Right ventricle myocardium inferior (tissue), 1 donor: ENCODE measurements around the gene ABCB10. TPM values are rescaled to one million over a fixed set of nuclear protein-coding genes. Genes with fewer than 3 reads are reported as not detected.
"Not testable (repeated sequence)": the region's sequence is repeated elsewhere in the genome, so short reads cannot be mapped to it uniquely, and the experiment has no call there.

Experiments used
- ATAC-seq: fragments of 200-7000 bp; cut with Tn5 transposase; one replicate; pipeline ENCODE4 v1.9.1; 2020; ENCODE audit warnings: mild to moderate bottlenecking, moderate library complexity
- DNase-seq: peaks from one replicate; pipeline ENCODE4 v3.0.0; 2021; ENCODE audit errors: missing footprints
- intact Hi-C: fragments of 100-400 bp; cut with DNase I; formaldehyde crosslinking; loops from one replicate; pipeline ENCODE4 v1.11.0; 2022
- total RNA-seq: library from RNA; stranded (reverse); fragmentation: NEBNext Ultra II Directional; extraction: Animal tissue kit (Norgen Biotek cat#: 25700); gene quantifications from one replicate; pipeline ENCODE4 v1.2.1, GENCODE V29; 2021
- donor health status: DM: no; HTN: yes; CAD: no; lungs with severe emphysema.

ABCB10 gene
- total RNA-seq, 1 donor from 2014 or later: 12.7 TPM

DNA sequence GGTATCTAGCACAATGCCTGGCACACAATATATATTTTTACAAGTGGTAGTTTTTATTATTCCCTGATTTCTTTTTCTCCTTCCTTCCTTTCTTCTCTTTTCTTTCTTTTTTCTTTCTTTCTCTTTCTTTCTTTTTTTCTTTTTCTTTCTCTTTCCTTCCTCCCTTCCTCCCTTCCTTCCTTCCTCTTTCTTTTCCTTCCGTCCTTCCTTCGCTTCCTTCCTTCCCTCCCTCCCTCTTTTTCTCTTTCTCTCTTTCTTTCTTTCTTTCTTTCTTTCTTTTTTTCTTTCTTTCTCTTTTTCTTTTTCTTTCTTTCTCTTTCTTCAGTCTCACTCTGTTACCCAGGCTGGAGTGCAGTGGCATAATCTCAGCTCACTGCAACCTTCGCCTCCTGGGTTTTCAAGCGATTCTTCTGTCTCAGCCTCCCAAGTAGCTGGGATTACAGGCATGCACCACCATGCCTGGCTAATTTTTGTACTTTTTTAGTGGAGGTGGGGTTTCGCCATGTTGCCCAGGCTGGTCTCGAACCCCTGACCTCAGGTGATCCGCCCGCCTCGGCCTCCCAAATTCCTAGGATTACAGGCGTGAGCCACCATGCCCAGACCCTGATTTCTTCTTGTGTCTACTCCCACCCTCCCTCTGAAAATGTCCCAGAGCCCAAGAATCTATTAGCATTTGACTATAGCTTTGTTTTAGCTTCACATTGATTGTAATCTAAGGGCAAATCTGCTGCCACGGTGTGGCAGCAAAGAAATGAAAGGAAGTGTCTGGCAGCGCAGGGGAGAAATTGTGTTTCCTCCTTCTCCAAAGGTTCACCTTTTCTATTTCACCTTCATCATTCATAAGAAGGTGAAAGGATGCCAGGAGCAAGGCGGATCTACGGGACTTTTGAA is 19.9 kb upstream of the ABCB10 start:
- DNase-seq: no peak
- intact Hi-C loops: no loop called here
- no peak for ATAC-seq

DNA sequence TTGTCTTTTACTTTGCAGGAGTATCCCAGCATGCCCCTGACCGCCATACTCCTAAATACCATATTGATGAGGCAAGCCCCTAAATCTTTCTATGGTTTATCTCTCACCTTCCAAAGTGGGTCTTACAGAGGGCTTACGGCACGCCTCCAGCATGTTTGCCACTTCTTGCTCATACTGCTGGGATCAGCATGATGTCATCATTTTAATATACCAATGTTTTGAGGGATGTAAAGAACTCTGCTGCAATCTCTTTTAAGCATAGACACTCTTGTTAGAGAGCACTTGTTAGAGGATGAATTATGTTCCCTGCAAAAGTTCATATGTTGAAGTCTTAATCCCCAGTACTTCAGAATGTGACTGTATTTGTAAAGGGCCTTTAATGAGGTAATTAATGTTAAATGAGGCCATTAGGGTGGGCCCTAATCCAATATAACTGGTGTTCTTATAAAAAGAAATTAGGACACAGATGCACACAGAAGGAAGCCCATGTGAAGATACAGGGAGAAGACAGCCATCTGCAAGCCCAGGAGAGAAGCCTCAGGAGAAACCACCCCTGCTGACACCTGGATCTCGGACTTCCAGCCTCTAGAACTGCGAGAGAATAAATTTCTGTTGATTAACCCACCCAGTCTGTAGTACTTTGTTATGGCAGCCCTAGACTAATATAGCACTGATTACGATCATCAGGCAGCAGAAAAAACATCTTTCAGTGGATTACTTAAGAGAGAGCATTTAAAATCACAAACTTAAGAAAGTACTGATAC is 16.4 kb upstream of the ABCB10 start:
- ATAC-seq: no peak
- intact Hi-C loops: no loop called here
- no peak for DNase-seq

DNA sequence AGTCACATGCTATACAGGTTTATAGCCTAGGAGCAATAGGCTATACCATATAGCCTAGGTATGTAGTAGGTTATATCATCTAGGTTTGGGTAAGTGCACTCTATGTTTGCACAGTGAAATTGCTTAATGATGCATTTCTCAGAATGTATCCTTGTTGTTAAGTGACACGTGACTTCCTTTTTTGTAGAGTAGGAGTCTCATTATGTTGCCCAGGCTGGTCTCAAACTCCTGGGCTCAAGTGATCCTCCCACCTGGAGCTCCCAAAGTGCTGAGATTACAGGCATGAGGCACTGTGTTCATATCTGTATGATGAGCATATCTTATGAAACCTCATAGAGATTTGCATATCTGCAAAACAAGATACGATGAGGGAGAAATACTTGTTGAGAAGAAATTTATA is 13.8 kb upstream of the ABCB10 start:
- DNase-seq (no peak), ATAC-seq (no peak)
- intact Hi-C loops: no loop called here

DNA sequence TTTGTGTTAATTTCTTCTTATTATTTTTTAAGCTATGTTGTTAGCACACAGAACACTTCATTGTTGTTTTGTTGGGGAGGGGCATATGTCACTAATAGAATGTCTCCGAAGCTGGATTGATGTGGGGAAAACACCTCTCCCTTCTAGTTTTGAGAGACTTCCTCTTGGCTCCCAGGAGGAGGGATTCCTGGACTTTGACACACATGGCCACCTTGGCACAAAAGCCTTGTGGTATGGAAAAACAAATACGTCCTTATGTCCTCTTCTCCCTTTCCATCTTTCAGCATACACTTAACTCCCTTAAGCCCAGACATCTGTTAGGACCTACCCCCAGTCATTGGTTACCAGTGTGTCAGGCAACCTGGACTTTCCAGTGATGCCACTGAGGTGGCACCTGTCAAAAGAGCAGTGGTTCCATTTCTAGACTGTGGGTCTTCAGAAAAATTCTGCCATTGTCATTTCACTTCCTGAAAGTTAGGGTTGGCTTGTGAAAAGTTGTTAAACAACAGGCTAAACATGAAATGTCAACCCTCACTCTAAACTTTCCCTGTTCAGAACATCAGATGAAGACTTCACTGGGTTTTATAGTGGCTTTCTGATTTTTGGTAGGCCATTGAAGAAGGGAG is 12.5 kb upstream of the ABCB10 start:
- DNase-seq (no peak), ATAC-seq (no peak)
- intact Hi-C loops: no loop called here

DNA sequence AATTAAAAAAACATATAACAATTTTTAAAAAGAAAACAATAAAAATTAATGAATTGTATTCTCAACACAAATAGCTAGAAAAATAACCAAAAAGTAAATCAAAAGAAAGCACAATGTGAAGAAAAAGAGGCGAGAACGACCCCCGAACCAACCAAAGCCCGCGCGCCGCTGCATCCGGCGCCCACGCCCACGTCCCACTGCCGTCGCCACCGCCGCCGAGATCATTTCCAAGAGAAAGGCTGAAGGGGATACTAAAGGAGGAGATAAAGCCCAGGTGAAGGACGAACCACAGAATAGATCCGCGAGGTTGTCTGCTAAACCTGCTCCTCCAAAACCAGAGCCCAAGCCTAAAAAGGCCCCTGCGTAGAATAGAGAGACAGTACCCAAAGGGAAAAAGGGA is 11.8 kb upstream of the ABCB10 start:
- ATAC-seq (no peak), DNase-seq (no peak)
- intact Hi-C loops: no loop called here

DNA sequence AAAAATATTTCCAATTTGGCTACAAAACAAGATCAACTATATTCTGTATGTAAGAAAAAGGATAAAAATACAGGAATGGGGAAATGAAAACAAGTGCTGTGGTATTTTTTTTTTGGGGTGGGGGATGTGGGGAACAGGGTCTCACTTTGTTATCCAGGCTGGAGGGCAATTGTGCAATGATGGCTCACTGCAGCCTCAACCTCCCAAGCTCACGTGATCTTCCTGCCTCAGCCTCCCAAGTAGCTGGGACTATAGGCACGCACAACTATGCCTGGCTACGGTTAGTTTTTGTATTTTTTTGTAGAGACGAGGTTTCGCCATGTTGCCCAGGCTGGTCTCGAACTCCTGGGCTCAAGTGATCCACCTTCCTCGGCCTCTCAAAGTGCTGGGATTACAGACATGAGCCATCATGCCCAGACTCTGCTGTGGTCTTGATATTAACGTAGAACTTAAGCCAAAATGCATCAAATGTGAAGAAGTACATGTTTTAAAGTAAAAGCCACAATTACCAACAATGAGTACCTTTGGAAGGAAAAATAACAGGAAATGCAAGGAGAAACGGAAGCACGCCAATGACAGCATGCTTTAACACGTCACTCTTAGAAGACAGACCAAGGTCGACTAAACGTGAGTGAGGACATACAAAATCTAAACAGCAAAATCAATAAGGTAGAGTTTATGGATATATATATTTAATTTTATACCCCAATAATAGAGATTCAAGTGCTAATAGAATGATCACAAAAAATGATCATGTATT is 8.8 kb upstream of the ABCB10 start:
- DNase-seq: no peak
- no peak for ATAC-seq
- intact Hi-C loops: no loop called here

DNA sequence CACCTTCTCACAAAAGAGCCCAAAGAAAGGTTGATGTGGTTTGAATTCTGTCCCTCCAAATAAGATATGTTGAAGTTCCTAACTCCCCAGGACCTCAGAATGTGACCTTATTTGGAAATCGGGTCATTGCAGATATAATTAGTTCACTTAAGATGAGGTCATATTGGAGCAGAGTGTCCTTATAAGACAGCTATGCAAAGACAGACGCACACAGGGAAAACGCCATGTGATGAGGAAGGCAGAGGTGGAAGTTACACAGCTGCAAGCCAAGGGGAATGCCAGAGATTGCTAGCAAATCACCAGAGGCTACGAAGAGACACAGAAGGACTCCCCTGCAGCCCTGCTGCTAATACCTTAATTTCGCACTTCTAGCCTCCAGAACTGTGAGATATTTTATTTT is 5.2 kb upstream of the ABCB10 start:
- DNase-seq (no peak), ATAC-seq (no peak)
- intact Hi-C loops: no loop called here

DNA sequence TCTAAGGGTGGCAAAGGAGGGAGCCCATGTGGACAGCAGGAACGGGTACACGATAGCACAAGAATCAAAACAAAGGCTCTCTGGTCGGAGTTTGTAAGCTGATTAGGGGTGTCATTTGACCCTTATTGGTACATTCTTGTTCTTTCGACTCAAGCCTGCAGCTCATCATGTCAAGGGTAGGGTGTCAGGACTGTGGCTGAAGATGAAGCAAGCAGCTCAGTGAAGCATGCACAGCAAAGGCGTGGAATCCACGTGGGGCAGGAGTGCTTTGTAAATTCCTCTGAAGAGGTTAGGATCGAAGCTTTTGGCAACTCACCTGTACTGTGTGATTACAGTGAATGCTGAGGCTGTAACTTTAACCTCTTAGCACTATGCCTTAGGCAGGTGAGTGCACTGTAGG is 4.7 kb upstream of the ABCB10 start:
- DNase-seq (no peak), ATAC-seq (no peak)
- intact Hi-C loops: no loop called here

DNA sequence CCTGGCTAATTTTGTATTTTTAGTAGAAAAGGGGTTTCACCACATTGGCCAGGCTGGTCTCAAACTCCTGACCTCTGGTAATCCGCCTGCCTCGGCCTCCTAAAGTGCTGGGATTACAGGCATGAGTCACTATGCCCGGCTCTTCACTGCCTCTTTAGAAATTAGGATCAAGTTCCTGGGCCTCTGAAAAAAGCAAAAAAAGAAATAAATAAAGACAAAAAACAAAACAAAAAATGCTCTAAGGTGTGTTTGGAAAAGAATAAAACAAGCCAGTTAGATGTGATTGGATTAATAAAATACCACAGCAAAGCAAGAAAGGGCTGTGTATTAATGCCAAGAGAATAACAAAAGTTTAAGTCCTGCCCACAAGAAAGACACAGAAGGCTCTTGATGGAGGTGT is 4.2 kb upstream of the ABCB10 start:
- ATAC-seq: no peak
- intact Hi-C loops: no loop called here

DNA sequence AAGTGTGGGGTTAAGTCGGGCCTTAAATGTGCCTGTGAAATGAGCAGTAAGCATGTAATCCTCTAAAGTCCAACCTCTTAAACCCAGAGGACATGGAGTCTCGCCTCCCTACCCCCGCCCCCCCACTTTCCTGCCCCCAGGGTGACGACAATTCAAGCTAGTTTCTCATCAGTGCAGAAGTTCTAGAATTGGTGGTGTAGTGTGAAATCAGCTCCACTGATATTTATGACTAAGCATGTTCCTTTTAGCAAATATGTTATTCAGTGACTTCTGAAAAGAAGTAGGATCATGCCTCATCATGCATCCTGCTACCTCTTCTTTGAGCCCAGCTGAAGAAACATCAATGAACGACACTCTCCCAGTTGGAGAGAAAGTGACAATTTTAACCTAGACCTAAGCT is 2.6 kb upstream of the ABCB10 start:
- intact Hi-C loops: no loop called here
- DNase-seq: no peak
- ATAC-seq: no peak

More for the DNA sequence above, 4.2 kb upstream of the ABCB10 start:
- no peak for DNase-seq

DNA sequence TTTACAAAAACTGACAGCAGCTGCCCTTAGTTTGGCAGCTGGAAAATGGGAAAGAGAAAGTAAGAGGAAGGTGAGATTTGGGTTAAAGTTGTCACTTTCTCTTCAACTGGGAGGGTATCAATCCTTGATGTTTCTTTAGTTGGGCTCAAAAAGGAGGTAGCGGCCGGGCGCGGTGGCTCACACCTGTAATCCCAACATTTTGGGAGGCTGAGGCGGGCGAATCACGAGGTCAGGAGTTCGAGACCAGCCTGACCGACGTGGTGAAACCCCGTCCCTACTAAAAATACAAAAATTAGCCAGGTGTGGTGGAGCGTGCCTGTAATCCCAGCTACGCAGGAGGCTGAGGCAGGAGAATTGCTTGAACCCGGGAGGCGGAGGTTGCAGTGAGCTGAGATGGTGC is 1.6 kb upstream of the ABCB10 start:
- intact Hi-C loops, ATAC-seq: not testable (repeated sequence)

DNA sequence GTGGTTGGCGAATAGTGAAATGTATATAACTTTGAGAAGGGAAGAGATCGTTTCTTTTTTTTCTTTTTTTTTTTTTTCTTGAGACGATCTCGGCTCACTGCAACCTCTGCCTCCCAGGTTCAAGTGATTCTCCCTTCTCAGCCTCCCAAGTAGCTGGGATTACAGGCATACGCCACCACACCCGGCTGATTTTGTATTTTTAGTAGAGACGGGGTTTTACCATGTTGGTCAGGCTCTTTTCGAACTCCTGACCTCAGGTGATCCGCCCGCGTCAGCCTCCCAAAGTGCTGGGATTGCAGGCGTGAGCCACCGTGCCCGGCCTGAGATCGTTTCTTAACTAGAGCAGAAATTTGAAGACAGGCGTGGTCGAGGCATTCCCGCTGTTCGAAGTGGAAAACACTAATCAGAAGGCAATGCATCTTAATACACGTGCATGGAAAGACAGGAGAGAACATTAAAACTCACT is 862 bp upstream of the ABCB10 start:
- not testable (repeated sequence) for ATAC-seq
- peak; percentile 62 for DNase-seq
- intact Hi-C loops: loop anchor here (1.0 to 10.0 kb wide), 3 partner anchors 38 to 745 kb away; partner anchors contain the start of genes TAF5L and URB2

More for the DNA sequence above, 1.6 kb upstream of the ABCB10 start:
- DNase-seq: not testable (repeated sequence)

DNA sequence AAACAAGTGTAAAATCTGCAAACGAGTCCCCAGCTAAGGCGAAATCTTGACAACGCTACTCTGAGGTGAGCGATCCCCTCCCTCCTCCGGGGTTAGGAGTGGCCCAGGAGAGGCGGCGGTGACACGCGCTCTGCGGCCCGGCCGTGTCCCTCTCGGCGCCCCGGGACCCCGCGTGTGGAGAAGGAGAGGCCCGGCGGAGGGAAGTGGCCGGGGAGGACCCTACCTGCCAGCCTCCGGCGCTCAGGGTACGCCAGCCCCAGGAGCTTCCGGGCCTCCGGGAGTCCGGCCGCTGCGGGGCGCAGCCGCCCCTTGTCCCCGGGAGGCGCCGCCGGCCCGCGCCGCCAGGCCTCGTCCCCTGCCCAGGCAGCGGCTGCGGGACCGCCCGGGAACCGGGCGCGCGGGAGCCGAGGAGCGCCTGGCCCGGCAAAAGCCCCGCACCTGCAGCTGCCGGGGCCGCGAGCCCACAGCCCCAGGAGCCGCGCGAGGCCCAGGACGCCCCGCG is 543 bp downstream of the ABCB10 start:
- peak; percentile 82 for DNase-seq
- peak; percentile 10 for ATAC-seq
- intact Hi-C loops: loop anchor here (5.0 to 10.0 kb wide), 2 partner anchors 39 to 747 kb away; no protein-coding TSS in a partner anchor

DNA sequence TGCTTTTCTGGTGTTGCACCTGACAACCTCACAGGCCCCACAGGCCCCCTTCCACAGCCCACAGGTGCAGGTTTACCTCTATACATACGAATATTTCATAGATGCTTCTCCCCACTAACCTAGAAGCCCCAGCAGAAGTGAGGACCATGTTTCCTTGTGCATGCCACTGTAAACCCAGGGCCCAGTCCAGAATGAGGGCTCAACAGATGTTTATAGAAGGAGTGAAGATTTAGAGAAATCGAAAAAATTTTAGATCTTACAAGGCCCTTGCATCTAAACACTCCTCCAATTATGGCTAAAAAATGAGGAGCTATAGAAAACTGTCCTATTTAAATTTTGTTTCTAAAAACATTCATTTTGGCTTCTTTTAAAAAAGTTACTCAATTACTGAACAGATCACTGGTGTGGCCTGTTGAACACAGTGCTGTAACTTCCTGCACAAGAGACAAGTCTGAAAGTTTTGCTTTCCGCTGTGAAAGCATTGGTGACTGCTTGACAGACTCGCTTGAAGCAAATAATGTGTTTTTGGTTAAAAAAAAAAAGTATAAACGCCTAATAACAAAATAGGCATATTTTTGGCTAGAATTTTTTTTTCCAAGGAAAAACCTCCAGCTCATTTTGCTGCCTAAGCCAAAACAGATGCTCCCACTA is 1.2 kb downstream of the ABCB10 start:
- intact Hi-C loops: loop anchor here (5.0 to 10.0 kb wide), 2 partner anchors 40 to 747 kb away; no protein-coding TSS in a partner anchor
- no peak for DNase-seq
- ATAC-seq: no peak

DNA sequence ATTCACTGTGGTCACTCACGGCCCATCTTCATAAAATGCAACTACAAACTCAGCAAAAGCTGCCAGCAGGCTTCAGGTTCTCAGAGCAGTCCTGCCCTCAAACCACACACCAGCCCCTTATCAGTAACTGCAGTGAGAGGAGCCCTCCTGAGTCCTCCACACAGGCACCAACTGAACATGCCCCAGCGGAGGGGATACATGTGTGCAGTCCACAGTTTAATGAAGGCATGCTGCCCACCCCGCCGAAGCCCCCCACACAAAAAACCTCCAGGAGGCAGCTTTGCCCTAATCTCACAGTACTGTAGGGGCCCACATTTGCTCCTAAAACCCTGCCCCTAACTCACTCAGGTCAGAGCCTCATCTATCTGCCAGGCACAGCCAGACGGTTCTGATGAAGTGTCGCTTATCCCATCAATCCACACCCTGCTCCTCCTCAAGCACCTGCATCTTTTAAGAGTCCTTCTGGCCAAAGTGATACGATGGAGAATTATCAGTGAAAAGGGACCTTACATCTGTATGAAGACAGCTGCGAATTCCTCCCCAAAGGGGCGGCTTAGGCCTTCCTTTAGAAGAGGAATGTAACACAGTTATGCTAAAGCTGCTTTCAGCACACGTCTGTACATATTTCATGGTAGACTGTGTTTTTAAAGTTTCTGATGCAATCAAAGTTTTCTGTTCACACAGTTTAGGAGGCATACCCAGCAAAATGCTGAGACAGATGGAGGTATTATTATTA is 3.5 kb downstream of the ABCB10 start:
- ATAC-seq (no peak), DNase-seq (no peak)
- intact Hi-C loops: loop anchor here (5.0 to 10.0 kb wide), 2 partner anchors 42 to 750 kb away; no protein-coding TSS in a partner anchor

DNA sequence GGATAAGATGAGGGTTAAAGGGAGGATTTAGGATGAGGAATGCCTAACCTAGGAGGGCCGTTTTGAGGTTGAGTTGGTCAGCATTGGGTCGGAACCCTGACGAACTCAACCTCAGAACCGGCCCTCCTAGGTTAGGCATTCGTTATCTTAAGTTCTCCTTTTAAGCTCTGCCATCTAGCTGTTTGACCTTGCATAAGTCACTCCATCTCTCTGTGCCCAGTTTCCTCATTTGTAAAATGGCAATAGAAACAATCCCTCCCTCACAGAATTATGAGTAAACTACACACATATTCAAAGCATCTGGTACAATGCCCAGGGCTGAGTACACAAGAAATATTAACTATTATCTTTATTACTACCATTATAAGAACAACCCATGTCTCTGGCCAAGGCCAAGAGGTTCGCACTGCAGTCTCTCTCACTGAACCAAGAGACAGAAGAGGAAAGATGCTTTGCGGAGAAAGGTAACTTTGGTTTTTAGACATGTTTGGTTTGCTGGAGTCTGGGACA is 4.8 kb downstream of the ABCB10 start:
- DNase-seq (no peak), ATAC-seq (no peak)
- intact Hi-C loops: loop anchor here (10.0 kb wide), 1 partner anchor 751 kb away; no protein-coding TSS in a partner anchor

DNA sequence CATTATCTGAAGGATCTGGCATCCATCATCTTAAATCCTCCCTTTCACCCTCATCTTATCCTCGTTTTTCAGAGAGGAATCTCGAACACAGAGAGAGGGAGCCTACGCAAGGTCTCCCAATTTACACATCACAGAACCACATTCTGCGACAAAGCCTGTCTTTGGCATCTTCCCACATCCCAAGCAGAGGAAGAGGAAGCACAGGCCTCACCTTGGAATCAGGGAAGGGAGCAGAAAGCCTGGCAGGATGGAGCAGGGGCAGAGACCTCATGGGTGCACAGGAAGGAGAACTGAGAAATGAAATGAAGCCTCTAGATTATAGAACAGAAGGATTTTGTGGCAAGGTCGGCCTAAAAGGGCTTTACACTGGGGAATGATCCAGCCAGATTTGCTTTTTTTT is 5.8 kb downstream of the ABCB10 start:
- intact Hi-C loops: loop anchor here (10.0 kb wide), 1 partner anchor 752 kb away; no protein-coding TSS in a partner anchor
- ATAC-seq: no peak
- no peak for DNase-seq
